ENCODE measurements around the gene PLEKHG5.

The PLEKHG5 gene

DNA sequence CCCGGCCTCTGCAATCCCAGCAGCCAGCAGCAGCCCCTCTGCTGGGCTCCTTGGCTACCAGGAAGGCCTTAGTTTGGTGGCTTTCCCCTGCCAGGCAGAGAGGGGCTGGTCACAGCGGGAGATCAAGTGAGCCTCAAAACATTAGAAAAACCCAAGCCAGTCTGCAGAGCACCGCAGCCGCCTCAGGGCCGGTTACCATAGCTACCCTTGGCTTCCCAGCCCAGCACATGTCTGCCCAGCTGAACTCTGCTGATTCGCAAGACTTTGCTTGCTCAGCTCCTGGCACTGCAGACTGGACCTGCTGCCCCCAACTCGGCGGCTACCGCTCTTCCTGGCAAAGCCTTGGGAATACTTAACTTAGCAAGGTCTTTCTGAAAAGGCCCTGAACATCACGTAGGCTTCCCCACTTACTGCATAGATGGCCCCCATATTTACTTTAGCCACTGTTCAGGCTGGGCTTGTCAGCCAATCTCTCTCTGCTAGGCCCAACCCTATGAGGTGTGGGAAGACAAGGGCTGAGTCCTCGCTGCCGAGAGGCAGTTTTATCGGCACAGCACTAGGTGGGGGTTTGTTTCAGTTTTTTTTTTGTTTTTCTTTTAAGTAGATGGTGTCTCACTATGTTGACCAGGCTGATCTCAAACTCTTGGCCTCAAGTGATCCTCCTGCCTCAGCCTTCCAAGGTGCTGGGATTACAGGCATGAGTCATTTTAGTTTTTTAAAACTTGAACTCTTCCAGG, 28.6 kb upstream of the PLEKHG5 start:
- Histone ChIP-seq H4K5ac (ENCODE audit: low read length) (no peak overlapping the region), H3K36me3 (ENCODE audit: control insufficient read depth, insufficient read depth, low read length) (peaks cover under 1% of the 10 kb centered on the region), H3K23ac (ENCODE audit: low read length) (no peak overlapping the region), H3K27ac (ENCODE audit: low read depth, low read length) (no peak overlapping the region), H3K79me1 (ENCODE audit: low read length) (no peaks in the 10 kb centered on the region), H3K56ac (ENCODE audit: low read length) (no peak overlapping the region), H2BK5ac (ENCODE audit: low read length) (no peak overlapping the region), H2AK5ac (ENCODE audit: low read length) (no peak overlapping the region), H3K79me2 (ENCODE audit: control insufficient read depth, insufficient read depth, low read length) (no peaks in the 10 kb centered on the region), H2BK120ac (ENCODE audit: low read depth, low read length) (no peak overlapping the region), H3K27me3 (ENCODE audit: insufficient read depth, low read length, poor library complexity) (no peaks in the 10 kb centered on the region), H3K18ac (ENCODE audit: low read length) (no peak overlapping the region), H3K4me3 (ENCODE audit: low read length) (no peak overlapping the region), H3K4me1 (ENCODE audit: control insufficient read depth, low read depth, low read length) (no peaks in the 10 kb centered on the region), H2BK15ac (replicated peaks; ENCODE audit: low read depth) (no peak overlapping the region), H3K4ac (ENCODE audit: low read depth, low read length) (no peak overlapping the region), H4K8ac (ENCODE audit: low read depth, low read length) (no peak overlapping the region), H3K4me2 (ENCODE audit: low read length) (no peak overlapping the region), H3K9ac (ENCODE audit: low read length) (no peak overlapping the region)
- DNase-seq = peak; percentile 94
- no CpG with 5 or more reads among the region's 13 CpGs for WGBS (ENCODE audit: extremely low coverage, insufficient coverage, low lambda C conversion rate)

DNA sequence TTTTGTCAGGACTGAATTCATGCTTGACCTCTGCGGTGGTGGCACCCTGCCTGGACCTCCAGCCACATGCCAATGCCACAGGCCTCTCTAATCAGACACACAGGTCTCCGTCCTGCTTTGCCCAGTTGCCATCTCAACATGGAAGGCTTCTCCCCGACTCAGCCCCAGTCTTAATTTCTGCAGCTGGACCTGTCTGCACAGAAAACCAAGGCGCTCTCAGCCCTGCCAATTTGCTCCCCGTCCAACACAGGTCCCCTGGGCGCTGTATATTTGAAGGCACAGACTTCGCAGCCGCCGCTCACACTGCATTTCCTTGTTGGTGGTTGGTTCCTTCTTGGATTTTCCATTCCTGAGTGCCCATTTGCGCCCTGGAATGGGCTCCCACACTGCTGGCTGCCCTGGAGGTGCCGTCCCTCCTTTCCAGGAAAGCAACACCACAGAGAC, 28.0 kb upstream of the PLEKHG5 start:
- no CpG with 5 or more reads among the region's 11 CpGs for WGBS (ENCODE audit: extremely low coverage, insufficient coverage, low lambda C conversion rate)
- Histone ChIP-seq H2BK5ac (ENCODE audit: low read length) (no peak overlapping the region), H3K36me3 (ENCODE audit: control insufficient read depth, insufficient read depth, low read length) (no peaks in the 10 kb centered on the region)

DNA sequence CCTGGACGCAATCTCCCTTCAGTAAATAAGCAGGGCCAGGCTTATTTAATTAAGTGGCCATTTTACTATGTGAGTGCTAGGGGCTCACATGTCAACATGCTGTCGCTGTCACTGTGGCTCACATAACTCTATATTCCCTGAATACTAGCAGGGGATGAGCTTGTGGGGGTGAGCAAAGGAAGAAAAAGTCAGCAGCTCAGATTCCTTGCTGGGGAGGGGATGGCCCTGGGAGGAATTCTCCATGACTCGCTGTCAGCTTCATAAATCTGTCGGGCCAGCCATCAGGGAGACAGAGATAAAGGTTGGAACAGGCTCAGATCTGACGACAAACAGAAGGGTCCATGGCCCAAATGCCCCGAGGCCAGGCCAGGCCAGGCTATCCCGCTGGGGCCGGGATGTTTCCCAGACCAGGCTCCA, 26.0 kb upstream of the PLEKHG5 start:
- H3K4me3 ChIP-seq (ENCODE audit: low read length) = no peak overlapping the region
- H3K9ac ChIP-seq (ENCODE audit: low read length) = no peak overlapping the region
- H2BK5ac ChIP-seq (ENCODE audit: low read length) = no peak overlapping the region
- H2BK120ac ChIP-seq (ENCODE audit: low read depth, low read length) = no peak overlapping the region
- no peak overlapping the region for H3K18ac ChIP-seq (ENCODE audit: low read length)
- no peaks in the 10 kb centered on the region for H3K79me1 ChIP-seq (ENCODE audit: low read length)
- no peaks in the 10 kb centered on the region for H3K4me1 ChIP-seq (ENCODE audit: control insufficient read depth, low read depth, low read length)
- H3K79me2 ChIP-seq (ENCODE audit: control insufficient read depth, insufficient read depth, low read length) = no peaks in the 10 kb centered on the region
- H3K4me2 ChIP-seq (ENCODE audit: low read length) = no peak overlapping the region
- H3K4ac ChIP-seq (ENCODE audit: low read depth, low read length) = no peak overlapping the region
- H3K56ac ChIP-seq (ENCODE audit: low read length) = no peak overlapping the region
- WGBS (ENCODE audit: extremely low coverage, insufficient coverage, low lambda C conversion rate) = no CpG with 5 or more reads among the region's 8 CpGs
- H3K27me3 ChIP-seq (ENCODE audit: insufficient read depth, low read length, poor library complexity) = no peaks in the 10 kb centered on the region
- H3K36me3 ChIP-seq (ENCODE audit: control insufficient read depth, insufficient read depth, low read length) = no peaks in the 10 kb centered on the region
- no peak overlapping the region for H3K23ac ChIP-seq (ENCODE audit: low read length)
- DNase-seq = peak; percentile 37
- H2BK15ac ChIP-seq (replicated peaks; ENCODE audit: low read depth) = no peak overlapping the region
- H4K8ac ChIP-seq (ENCODE audit: low read depth, low read length) = no peak overlapping the region
- no peak overlapping the region for H3K27ac ChIP-seq (ENCODE audit: low read depth, low read length)
- no peak overlapping the region for H4K5ac ChIP-seq (ENCODE audit: low read length)
- no peak overlapping the region for H2AK5ac ChIP-seq (ENCODE audit: low read length)

More for the DNA sequence above, 28.0 kb upstream of the PLEKHG5 start:
- no peak overlapping the region for H3K4me3 ChIP-seq (ENCODE audit: low read length)
- no peak overlapping the region for H3K56ac ChIP-seq (ENCODE audit: low read length)
- no peak overlapping the region for H2BK120ac ChIP-seq (ENCODE audit: low read depth, low read length)
- no peak overlapping the region for H3K4ac ChIP-seq (ENCODE audit: low read depth, low read length)
- no peak overlapping the region for H4K5ac ChIP-seq (ENCODE audit: low read length)
- H4K8ac ChIP-seq (ENCODE audit: low read depth, low read length) = no peak overlapping the region
- no peak overlapping the region for H3K27ac ChIP-seq (ENCODE audit: low read depth, low read length)
- H3K27me3 ChIP-seq (ENCODE audit: insufficient read depth, low read length, poor library complexity) = no peaks in the 10 kb centered on the region
- no peak overlapping the region for H2BK15ac ChIP-seq (replicated peaks; ENCODE audit: low read depth)
- no peaks in the 10 kb centered on the region for H3K4me1 ChIP-seq (ENCODE audit: control insufficient read depth, low read depth, low read length)
- no peaks in the 10 kb centered on the region for H3K79me1 ChIP-seq (ENCODE audit: low read length)
- no peaks in the 10 kb centered on the region for H3K79me2 ChIP-seq (ENCODE audit: control insufficient read depth, insufficient read depth, low read length)
- no peak overlapping the region for H3K4me2 ChIP-seq (ENCODE audit: low read length)
- no peak overlapping the region for H3K23ac ChIP-seq (ENCODE audit: low read length)
- DNase-seq = no peak
- no peak overlapping the region for H3K9ac ChIP-seq (ENCODE audit: low read length)
- no peak overlapping the region for H3K18ac ChIP-seq (ENCODE audit: low read length)
- no peak overlapping the region for H2AK5ac ChIP-seq (ENCODE audit: low read length)

DNA sequence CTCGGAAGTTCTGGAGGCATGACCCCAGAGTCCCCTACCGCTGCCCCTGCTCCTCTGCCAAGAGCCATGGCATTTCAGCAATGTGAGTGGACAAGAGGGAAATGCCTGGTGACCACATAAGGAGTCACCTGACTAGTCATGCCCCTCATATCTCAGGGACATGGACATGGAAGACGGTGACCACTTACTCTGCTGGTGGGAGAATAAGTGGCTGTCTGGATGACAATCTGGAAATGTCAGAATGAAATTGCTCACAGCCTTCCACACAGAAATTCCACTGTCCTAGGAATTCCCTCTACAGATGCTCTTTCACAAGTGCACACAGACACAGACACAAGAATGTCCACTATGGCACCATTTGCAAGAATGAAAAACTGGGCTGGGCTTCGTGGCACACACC, 24.3 kb upstream of the PLEKHG5 start:
- Histone ChIP-seq H3K18ac (ENCODE audit: low read length) (no peak overlapping the region), H3K27me3 (ENCODE audit: insufficient read depth, low read length, poor library complexity) (no peaks in the 10 kb centered on the region), H2BK5ac (ENCODE audit: low read length) (no peak overlapping the region), H2AK5ac (ENCODE audit: low read length) (no peak overlapping the region), H2BK120ac (ENCODE audit: low read depth, low read length) (no peak overlapping the region), H4K5ac (ENCODE audit: low read length) (no peak overlapping the region), H3K9ac (ENCODE audit: low read length) (no peak overlapping the region), H3K4me2 (ENCODE audit: low read length) (no peak overlapping the region), H3K79me1 (ENCODE audit: low read length) (no peaks in the 10 kb centered on the region), H3K36me3 (ENCODE audit: control insufficient read depth, insufficient read depth, low read length) (no peaks in the 10 kb centered on the region), H3K27ac (ENCODE audit: low read depth, low read length) (no peak overlapping the region), H2BK15ac (replicated peaks; ENCODE audit: low read depth) (no peak overlapping the region), H4K8ac (ENCODE audit: low read depth, low read length) (no peak overlapping the region), H3K4ac (ENCODE audit: low read depth, low read length) (no peak overlapping the region), H3K56ac (ENCODE audit: low read length) (no peak overlapping the region), H3K4me3 (ENCODE audit: low read length) (no peak overlapping the region), H3K79me2 (ENCODE audit: control insufficient read depth, insufficient read depth, low read length) (no peaks in the 10 kb centered on the region), H3K4me1 (ENCODE audit: control insufficient read depth, low read depth, low read length) (no peaks in the 10 kb centered on the region), H3K23ac (ENCODE audit: low read length) (no peak overlapping the region)
- WGBS (ENCODE audit: extremely low coverage, insufficient coverage, low lambda C conversion rate) = no CpG with 5 or more reads among the region's 4 CpGs
- DNase-seq = no peak

DNA sequence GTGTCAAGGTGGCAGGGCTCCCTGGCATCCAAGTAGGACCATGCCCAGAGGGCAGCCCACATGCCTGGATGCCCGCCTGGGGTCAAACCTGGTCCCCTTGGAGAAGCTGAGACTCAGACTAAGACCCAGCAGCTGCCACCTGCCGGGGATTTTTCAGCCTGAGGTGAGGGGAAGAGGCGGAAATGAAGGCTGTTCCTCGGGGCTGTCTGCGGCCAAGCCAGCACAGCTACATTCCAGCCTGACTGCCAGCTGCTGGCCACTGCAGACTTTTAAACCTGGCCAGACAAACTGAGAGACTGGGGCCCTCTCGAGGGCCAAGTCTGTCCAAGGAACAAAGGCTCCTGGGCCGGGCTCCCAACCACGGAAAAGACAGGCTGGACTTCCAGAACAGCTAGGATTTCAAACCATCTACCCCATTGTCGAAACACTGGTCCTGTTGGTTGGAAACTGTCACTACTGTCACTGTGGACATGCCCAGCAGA, 21.9 kb upstream of the PLEKHG5 start:
- Histone ChIP-seq H3K9ac (ENCODE audit: low read length) (no peak overlapping the region), H2BK120ac (ENCODE audit: low read depth, low read length) (no peak overlapping the region), H3K36me3 (ENCODE audit: control insufficient read depth, insufficient read depth, low read length) (no peaks in the 10 kb centered on the region), H2BK15ac (replicated peaks; ENCODE audit: low read depth) (no peak overlapping the region), H3K79me2 (ENCODE audit: control insufficient read depth, insufficient read depth, low read length) (no peaks in the 10 kb centered on the region), H3K4me3 (ENCODE audit: low read length) (no peak overlapping the region), H3K4me1 (ENCODE audit: control insufficient read depth, low read depth, low read length) (no peaks in the 10 kb centered on the region), H3K79me1 (ENCODE audit: low read length) (no peaks in the 10 kb centered on the region), H4K5ac (ENCODE audit: low read length) (no peak overlapping the region), H3K4me2 (ENCODE audit: low read length) (no peak overlapping the region), H3K4ac (ENCODE audit: low read depth, low read length) (no peak overlapping the region), H2AK5ac (ENCODE audit: low read length) (no peak overlapping the region), H3K56ac (ENCODE audit: low read length) (peak overlapping the region; percentile 15), H4K8ac (ENCODE audit: low read depth, low read length) (no peak overlapping the region), H3K18ac (ENCODE audit: low read length) (no peak overlapping the region), H3K23ac (ENCODE audit: low read length) (no peak overlapping the region), H3K27ac (ENCODE audit: low read depth, low read length) (no peak overlapping the region), H3K27me3 (ENCODE audit: insufficient read depth, low read length, poor library complexity) (no peaks in the 10 kb centered on the region), H2BK5ac (ENCODE audit: low read length) (no peak overlapping the region)
- WGBS (ENCODE audit: extremely low coverage, insufficient coverage, low lambda C conversion rate) = no CpG with 5 or more reads among the region's 9 CpGs
- no peak for DNase-seq

DNA sequence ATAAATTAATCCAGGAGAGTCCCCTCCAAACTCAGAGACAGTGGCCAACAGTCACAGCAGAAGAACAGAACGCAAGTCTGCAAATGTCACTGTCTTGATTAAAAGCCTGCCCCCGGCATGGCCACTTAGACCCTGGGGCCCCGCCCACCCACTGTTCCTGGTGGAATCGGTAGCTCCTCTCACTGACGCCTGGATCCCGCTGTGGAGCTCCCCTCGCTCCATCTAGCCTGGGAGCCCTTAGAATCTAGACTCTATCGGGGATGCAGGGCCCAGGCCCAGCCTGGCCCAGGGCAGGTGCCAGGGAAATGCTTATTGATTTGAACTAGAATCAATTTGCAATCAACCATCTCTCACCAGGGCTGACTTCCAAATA, 21.4 kb upstream of the PLEKHG5 start:
- H3K79me2 ChIP-seq (ENCODE audit: control insufficient read depth, insufficient read depth, low read length) = no peaks in the 10 kb centered on the region

More for the DNA sequence above, 21.4 kb upstream of the PLEKHG5 start:
- H3K4me2 ChIP-seq (ENCODE audit: low read length) = no peak overlapping the region
- H2BK5ac ChIP-seq (ENCODE audit: low read length) = no peak overlapping the region
- H3K4ac ChIP-seq (ENCODE audit: low read depth, low read length) = no peak overlapping the region
- no peaks in the 10 kb centered on the region for H3K36me3 ChIP-seq (ENCODE audit: control insufficient read depth, insufficient read depth, low read length)
- no peaks in the 10 kb centered on the region for H3K4me1 ChIP-seq (ENCODE audit: control insufficient read depth, low read depth, low read length)
- H3K56ac ChIP-seq (ENCODE audit: low read length) = no peak overlapping the region
- H4K8ac ChIP-seq (ENCODE audit: low read depth, low read length) = no peak overlapping the region
- no peak overlapping the region for H2BK15ac ChIP-seq (replicated peaks; ENCODE audit: low read depth)
- no peak overlapping the region for H3K4me3 ChIP-seq (ENCODE audit: low read length)
- H3K27ac ChIP-seq (ENCODE audit: low read depth, low read length) = no peak overlapping the region
- no peak overlapping the region for H3K18ac ChIP-seq (ENCODE audit: low read length)
- no CpG with 5 or more reads among the region's 8 CpGs for WGBS (ENCODE audit: extremely low coverage, insufficient coverage, low lambda C conversion rate)
- H3K79me1 ChIP-seq (ENCODE audit: low read length) = no peaks in the 10 kb centered on the region
- H3K23ac ChIP-seq (ENCODE audit: low read length) = no peak overlapping the region
- DNase-seq = no peak
- H3K27me3 ChIP-seq (ENCODE audit: insufficient read depth, low read length, poor library complexity) = no peaks in the 10 kb centered on the region
- no peak overlapping the region for H2AK5ac ChIP-seq (ENCODE audit: low read length)
- H3K9ac ChIP-seq (ENCODE audit: low read length) = no peak overlapping the region
- H2BK120ac ChIP-seq (ENCODE audit: low read depth, low read length) = no peak overlapping the region
- H4K5ac ChIP-seq (ENCODE audit: low read length) = no peak overlapping the region

Data from mesendoderm (in vitro differentiated cells).